Measurements from ENCODE around the gene TBC1D5.

TBC1D5 gene

GRCh38 chr3:17175187-17175807 lies 567.1 kb downstream of the TBC1D5 start:
- TF ChIP-seq SPI1 (IDR thresholded peaks at IDR 0.05; ENCODE audit: low read depth, low read length) (no peak), PAX5 (IDR thresholded peaks at IDR 0.05; ENCODE audit: insufficient read depth, low read length, severe bottlenecking) (no peak), POLR2AphosphoS5 (IDR thresholded peaks at IDR 0.05; ENCODE audit: low read depth, low read length) (no peak), POLR2A (IDR thresholded peaks at IDR 0.05; ENCODE audit: low read depth, low read length) (no peak), TAF1 (IDR thresholded peaks at IDR 0.05; ENCODE audit: low read depth, low read length) (no peak), POU2F2 (IDR thresholded peaks at IDR 0.05; ENCODE audit: low read depth, low read length) (no peak)
- FAIRE-seq (no peak), DNase-seq (ENCODE audit: insufficient read length, low spot score) (no peak)

GRCh38 chr3:17166369-17166768 lies 576.1 kb downstream of the TBC1D5 start:
- FAIRE-seq (peak; percentile 40), DNase-seq (ENCODE audit: insufficient read length, low spot score) (no peak)
- TF ChIP-seq SPI1 (IDR thresholded peaks at IDR 0.05; ENCODE audit: low read depth, low read length) (no peak), POLR2A (IDR thresholded peaks at IDR 0.05; ENCODE audit: low read depth, low read length) (no peak), PAX5 (IDR thresholded peaks at IDR 0.05; ENCODE audit: insufficient read depth, low read length, severe bottlenecking) (no peak), POLR2AphosphoS5 (IDR thresholded peaks at IDR 0.05; ENCODE audit: low read depth, low read length) (no peak), POU2F2 (IDR thresholded peaks at IDR 0.05; ENCODE audit: low read depth, low read length) (no peak)

- DNase-seq (ENCODE audit: insufficient read length, low spot score) (no peak), FAIRE-seq (no peak)
- no peak for TF ChIP-seq POLR2A (IDR thresholded peaks at IDR 0.05; ENCODE audit: low read depth, low read length)
- TF ChIP-seq POLR2AphosphoS5 (IDR thresholded peaks at IDR 0.05; ENCODE audit: low read depth, low read length): no peak
- TF ChIP-seq PAX5 (IDR thresholded peaks at IDR 0.05; ENCODE audit: insufficient read depth, low read length, severe bottlenecking): no peak
- TF ChIP-seq POU2F2 (IDR thresholded peaks at IDR 0.05; ENCODE audit: low read depth, low read length): no peak
- TF ChIP-seq SPI1 (IDR thresholded peaks at IDR 0.05; ENCODE audit: low read depth, low read length): no peak
- TF ChIP-seq TAF1 (IDR thresholded peaks at IDR 0.05; ENCODE audit: low read depth, low read length): no peak
These were observed 580.3 kb downstream of the TBC1D5 start for GRCh38 chr3:17162116-17162515.

GRCh38 chr3:17160597-17160996 lies 581.8 kb downstream of the TBC1D5 start:
- no peak for TF ChIP-seq PAX5 (IDR thresholded peaks at IDR 0.05; ENCODE audit: insufficient read depth, low read length, severe bottlenecking)
- no peak for TF ChIP-seq POLR2A (IDR thresholded peaks at IDR 0.05; ENCODE audit: low read depth, low read length)
- TF ChIP-seq POLR2AphosphoS5 (IDR thresholded peaks at IDR 0.05; ENCODE audit: low read depth, low read length): no peak
- DNase-seq (ENCODE audit: insufficient read length, low spot score) (no peak), FAIRE-seq (no peak)

- no peak for FAIRE-seq
- TF ChIP-seq TAF1 (IDR thresholded peaks at IDR 0.05; ENCODE audit: low read depth, low read length): no peak
- TF ChIP-seq SPI1 (IDR thresholded peaks at IDR 0.05; ENCODE audit: low read depth, low read length): no peak
- no peak for TF ChIP-seq POLR2AphosphoS5 (IDR thresholded peaks at IDR 0.05; ENCODE audit: low read depth, low read length)
- TF ChIP-seq PAX5 (IDR thresholded peaks at IDR 0.05; ENCODE audit: insufficient read depth, low read length, severe bottlenecking): no peak
- no peak for TF ChIP-seq POLR2A (IDR thresholded peaks at IDR 0.05; ENCODE audit: low read depth, low read length)
- TF ChIP-seq POU2F2 (IDR thresholded peaks at IDR 0.05; ENCODE audit: low read depth, low read length): no peak
These were observed 583.3 kb downstream of the TBC1D5 start for GRCh38 chr3:17158941-17159682.

GRCh38 chr3:17157713-17158112 lies 584.7 kb downstream of the TBC1D5 start:
- FAIRE-seq (no peak), DNase-seq (ENCODE audit: insufficient read length, low spot score) (no peak)
- TF ChIP-seq POU2F2 (IDR thresholded peaks at IDR 0.05; ENCODE audit: low read depth, low read length) (no peak), SPI1 (IDR thresholded peaks at IDR 0.05; ENCODE audit: low read depth, low read length) (no peak), PAX5 (IDR thresholded peaks at IDR 0.05; ENCODE audit: insufficient read depth, low read length, severe bottlenecking) (no peak), POLR2AphosphoS5 (IDR thresholded peaks at IDR 0.05; ENCODE audit: low read depth, low read length) (no peak), TAF1 (IDR thresholded peaks at IDR 0.05; ENCODE audit: low read depth, low read length) (no peak), POLR2A (IDR thresholded peaks at IDR 0.05; ENCODE audit: low read depth, low read length) (no peak)

More at GRCh38 chr3:17158941-17159682, 583.3 kb downstream of the TBC1D5 start:
- no peak for DNase-seq (ENCODE audit: insufficient read length, low spot score)

GRCh38 chr3:17156864-17157263 lies 585.6 kb downstream of the TBC1D5 start:
- TF ChIP-seq PAX5 (IDR thresholded peaks at IDR 0.05; ENCODE audit: insufficient read depth, low read length, severe bottlenecking) (no peak), POLR2A (IDR thresholded peaks at IDR 0.05; ENCODE audit: low read depth, low read length) (no peak), TAF1 (IDR thresholded peaks at IDR 0.05; ENCODE audit: low read depth, low read length) (no peak), POLR2AphosphoS5 (IDR thresholded peaks at IDR 0.05; ENCODE audit: low read depth, low read length) (no peak), SPI1 (IDR thresholded peaks at IDR 0.05; ENCODE audit: low read depth, low read length) (no peak), POU2F2 (IDR thresholded peaks at IDR 0.05; ENCODE audit: low read depth, low read length) (no peak)
- no peak for FAIRE-seq
- no peak for DNase-seq (ENCODE audit: insufficient read length, low spot score)

GRCh38 chr3:17155951-17156350 lies 586.5 kb downstream of the TBC1D5 start:
- no peak for TF ChIP-seq PAX5 (IDR thresholded peaks at IDR 0.05; ENCODE audit: insufficient read depth, low read length, severe bottlenecking)
- no peak for TF ChIP-seq TAF1 (IDR thresholded peaks at IDR 0.05; ENCODE audit: low read depth, low read length)
- TF ChIP-seq SPI1 (IDR thresholded peaks at IDR 0.05; ENCODE audit: low read depth, low read length): no peak
- TF ChIP-seq POLR2AphosphoS5 (IDR thresholded peaks at IDR 0.05; ENCODE audit: low read depth, low read length): no peak
- DNase-seq (ENCODE audit: insufficient read length, low spot score) (no peak), FAIRE-seq (no peak)

- DNase-seq (ENCODE audit: insufficient read length, low spot score) (no peak), FAIRE-seq (no peak)
- no peak for TF ChIP-seq POU2F2 (IDR thresholded peaks at IDR 0.05; ENCODE audit: low read depth, low read length)
- no peak for TF ChIP-seq PAX5 (IDR thresholded peaks at IDR 0.05; ENCODE audit: insufficient read depth, low read length, severe bottlenecking)
- no peak for TF ChIP-seq POLR2AphosphoS5 (IDR thresholded peaks at IDR 0.05; ENCODE audit: low read depth, low read length)
- no peak for TF ChIP-seq POLR2A (IDR thresholded peaks at IDR 0.05; ENCODE audit: low read depth, low read length)
- TF ChIP-seq SPI1 (IDR thresholded peaks at IDR 0.05; ENCODE audit: low read depth, low read length): no peak
- no peak for TF ChIP-seq TAF1 (IDR thresholded peaks at IDR 0.05; ENCODE audit: low read depth, low read length)
These were observed 587.5 kb downstream of the TBC1D5 start for GRCh38 chr3:17154941-17155340.
